ENCODE data around the gene KLF7. TPM values are rescaled to one million over a fixed set of nuclear protein-coding genes. Genes with fewer than 3 reads are reported as not detected.

KLF7 gene
- total RNA-seq, 1 donor from 2014 or later = 8.1 TPM

DNA sequence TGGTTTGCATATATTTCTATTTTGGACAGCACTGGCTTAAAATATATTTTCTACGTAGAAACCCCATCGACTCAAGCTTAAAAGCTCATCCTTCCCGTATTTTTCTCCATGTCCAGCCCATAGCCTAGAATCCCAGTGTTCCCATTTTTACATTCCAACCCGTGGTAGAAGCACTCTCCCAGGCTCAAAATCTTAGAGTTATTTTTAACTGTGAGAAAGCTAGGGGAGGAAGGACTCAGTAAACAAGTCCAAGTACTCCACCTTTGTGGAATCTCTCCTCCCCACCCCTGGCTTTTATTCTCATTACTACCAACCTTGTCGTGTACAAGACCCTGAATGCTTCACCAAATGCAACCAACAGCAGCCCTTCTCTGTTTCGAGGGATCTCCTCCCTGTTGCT is 69.8 kb downstream of the KLF7 start:
- no peak for DNase-seq (ENCODE audit: low read depth)

- no peak for DNase-seq (ENCODE audit: low read depth)
Measured at GRCh38 chr2:207093234-207093633, 72.5 kb downstream of the KLF7 start.

GRCh38 chr2:207092818-207093217 is 72.9 kb downstream of the KLF7 start:
- no peak for DNase-seq (ENCODE audit: low read depth)

- no peak for DNase-seq (ENCODE audit: low read depth)
Measured at GRCh38 chr2:207091928-207092327, 73.8 kb downstream of the KLF7 start.

DNA sequence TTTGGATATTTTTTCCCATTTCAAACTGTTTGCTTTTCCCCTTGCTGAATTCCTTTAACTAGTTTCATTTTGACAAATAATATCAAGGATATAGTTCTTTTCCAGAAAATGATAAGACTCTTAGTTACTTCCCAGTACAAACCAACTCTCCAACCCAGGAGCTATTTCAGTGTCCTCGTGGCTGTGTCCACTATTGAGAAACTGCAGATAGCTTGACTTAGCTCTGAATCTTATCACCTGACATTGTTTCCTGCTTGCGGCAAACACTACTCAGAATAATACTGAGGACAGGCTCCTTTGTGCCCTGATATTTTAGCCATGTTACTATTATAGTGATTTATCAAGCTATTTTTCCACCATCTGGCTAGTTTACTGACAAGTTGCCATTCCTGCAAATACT is 74.6 kb downstream of the KLF7 start:
- no peak for DNase-seq (ENCODE audit: low read depth)

GRCh38 chr2:207090389-207090788 is 75.4 kb downstream of the KLF7 start:
- no peak for DNase-seq (ENCODE audit: low read depth)

DNA sequence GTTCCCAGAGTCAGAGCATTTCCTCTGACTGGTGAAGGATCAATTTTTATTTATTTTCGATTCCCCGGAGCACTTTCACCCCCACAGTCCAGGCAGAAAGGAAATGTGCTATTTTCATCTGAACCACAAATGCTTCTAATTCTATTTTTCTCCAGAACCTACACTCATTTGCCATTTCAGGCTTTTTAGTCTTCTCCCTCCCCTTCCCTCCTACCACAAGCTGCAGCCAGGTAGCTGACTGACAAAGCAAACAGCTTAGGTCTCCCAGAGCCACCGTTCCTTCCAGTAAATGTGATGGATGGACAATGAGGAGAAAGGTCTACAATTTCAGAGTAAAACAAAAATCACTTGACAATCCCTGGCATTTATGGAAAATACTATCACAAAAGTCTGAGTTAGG is 76.9 kb downstream of the KLF7 start:
- DNase-seq (ENCODE audit: low read depth) = no peak

DNA sequence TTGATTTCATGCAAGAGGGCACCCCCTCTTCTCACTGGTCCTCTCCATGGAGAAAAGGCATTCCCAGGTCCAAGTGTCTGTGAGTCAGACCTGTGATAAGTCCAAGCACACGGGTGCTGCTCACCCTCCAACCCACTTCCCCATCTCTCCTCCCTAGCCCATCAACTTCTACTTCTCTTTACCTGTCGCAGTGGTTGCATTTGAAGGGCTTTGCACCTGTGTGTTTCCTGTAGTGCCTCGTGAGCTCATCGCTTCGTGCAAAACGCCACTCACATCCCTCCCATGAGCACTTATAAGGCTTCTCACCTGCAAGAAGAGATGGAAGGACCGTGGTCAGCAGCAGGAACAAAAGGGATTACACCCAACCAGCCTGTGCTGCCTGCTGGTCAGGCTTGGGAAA is 77.5 kb downstream of the KLF7 start:
- DNase-seq (ENCODE audit: low read depth) = no peak

DNA sequence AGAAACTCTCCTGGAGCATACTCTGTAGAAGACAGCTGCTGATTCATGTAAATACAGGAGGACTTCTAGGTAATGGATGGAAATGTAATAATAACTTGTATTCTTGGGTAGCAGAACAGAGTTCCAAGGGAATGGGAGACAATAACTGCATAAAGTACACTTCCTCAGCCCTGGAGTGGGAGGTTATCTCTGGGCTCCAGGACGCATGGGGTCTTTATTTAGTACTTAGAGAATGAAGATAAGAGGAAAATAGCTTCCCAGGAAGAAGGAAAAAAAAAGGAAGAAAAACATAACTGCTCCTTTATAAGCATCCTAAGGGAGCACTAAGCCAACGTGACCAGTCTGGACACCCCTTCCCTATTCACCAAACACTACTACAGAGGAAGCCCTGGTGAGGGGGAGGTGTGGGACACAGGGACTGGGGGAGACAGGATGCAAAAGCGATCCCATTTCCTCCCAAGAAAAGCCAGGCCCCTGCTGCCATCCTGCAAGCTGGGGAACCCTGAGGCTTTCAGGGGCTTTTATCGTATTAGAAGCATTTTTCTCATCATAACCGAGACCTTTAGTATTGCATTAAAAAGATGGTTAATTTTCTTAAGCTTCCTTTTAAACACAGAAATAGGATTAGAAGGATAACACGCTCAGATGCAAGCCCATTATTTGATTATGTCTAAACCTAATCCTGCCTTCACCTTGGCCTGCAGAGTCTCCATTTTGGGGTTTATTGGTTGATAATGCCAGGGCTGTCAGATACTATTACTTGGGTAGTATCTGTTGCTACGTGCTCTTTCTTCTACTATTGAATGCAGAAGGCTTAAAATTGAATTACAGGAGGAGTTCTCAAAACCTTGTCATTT is 78.5 kb downstream of the KLF7 start:
- DNase-seq (ENCODE audit: low read depth) = no peak

DNA sequence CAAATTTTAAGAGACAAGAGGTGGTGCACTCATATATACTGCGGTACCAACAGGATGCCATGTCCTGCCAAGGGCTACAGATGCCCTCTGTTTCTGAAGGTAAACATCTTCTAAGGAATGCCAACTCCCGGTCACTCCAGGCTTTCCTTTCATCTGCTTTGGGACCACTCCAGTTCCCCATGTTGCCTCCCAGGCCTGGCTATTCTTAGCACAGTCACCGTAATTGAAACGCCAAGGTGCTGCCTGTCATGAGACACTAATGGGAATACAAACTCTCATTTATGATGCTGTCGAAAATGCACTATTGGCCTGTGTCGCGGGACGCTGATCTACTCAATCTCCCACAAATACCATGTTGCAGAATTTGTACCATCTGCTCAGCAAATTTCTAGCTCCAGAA is 79.6 kb downstream of the KLF7 start:
- no peak for DNase-seq (ENCODE audit: low read depth)

DNA sequence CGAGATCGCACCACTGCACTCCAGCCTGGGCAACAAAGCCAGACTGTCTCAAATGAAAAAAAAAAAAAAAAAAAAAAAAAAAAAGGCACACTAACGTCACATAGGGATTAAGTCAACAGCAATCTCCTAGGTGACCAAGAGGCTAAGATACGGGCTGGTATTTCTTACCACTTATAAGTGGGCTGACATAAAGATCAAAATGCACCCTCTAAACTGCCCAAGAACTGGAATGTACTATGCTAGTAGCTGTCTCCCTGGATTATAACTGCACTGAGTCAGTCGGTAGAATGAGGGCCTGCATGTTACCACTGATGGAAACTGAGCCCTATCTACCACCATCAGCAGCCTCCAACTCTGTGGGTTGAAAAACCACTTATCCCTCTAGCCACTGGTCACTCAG is 80.6 kb downstream of the KLF7 start:
- no peak for DNase-seq (ENCODE audit: low read depth)

- no peak for DNase-seq (ENCODE audit: low read depth)
Measured at GRCh38 chr2:207083361-207084110, 82.2 kb downstream of the KLF7 start.

GRCh38 chr2:207082619-207083018 is 83.1 kb downstream of the KLF7 start:
- DNase-seq (ENCODE audit: low read depth) = no peak

DNA sequence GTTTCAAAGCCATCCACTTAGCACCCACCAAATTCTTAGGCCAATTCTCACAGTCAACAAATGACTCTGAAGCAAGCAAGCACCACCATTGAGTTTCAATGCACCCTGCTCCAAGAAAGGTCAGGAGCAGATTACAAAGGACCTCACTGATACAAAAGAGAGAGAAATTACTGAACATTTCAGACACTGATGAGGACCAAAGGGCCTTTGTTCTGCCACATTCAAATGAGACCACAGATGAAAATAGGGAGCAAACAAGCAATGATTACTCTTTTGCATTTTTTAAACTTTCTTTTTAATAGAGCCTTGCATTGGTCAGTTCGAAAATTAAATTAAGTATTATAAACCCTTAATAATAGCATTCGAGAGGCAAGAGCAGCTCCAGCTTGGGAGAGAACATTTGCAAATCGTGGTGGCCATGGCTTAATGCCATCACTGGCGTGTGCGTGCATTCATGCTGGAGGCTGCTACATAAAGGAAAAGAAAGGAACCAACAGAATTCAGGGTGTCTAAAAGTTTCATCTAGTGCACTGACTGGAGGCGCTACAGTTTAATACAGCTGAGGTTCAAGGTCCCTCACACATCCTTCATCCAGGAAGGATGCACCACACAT is 87.5 kb downstream of the KLF7 start:
- no peak for DNase-seq (ENCODE audit: low read depth)

GRCh38 chr2:207077266-207077665 is 88.5 kb downstream of the KLF7 start:
- DNase-seq (ENCODE audit: low read depth) = no peak

DNA sequence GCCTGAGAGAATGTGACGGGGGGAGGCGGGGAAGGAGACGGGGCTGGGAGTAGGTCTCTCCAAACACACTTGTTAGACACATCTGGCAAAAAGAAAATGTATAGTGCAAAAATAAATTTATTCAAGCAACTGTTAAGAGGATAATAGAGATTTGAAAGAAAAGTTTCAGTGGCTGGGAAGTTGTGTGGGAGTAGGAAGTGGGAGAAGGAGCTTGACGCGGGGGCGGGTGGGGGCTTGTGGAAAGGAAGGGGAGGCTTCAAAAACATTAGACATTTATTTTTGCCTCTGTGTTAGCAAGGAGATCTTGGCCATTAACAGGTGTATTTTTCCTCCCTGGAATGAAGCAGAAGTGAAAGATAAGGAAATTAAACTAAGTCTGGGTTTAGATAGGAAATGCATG is 90.3 kb downstream of the KLF7 start:
- no peak for DNase-seq (ENCODE audit: low read depth)

- no peak for DNase-seq (ENCODE audit: low read depth)
Measured at GRCh38 chr2:207073801-207074678, 91.7 kb downstream of the KLF7 start.

GRCh38 chr2:207073412-207073800 is 92.3 kb downstream of the KLF7 start:
- DNase-seq (ENCODE audit: low read depth) = no peak

GRCh38 chr2:207072571-207072970 is 93.2 kb downstream of the KLF7 start:
- no peak for DNase-seq (ENCODE audit: low read depth)

DNA sequence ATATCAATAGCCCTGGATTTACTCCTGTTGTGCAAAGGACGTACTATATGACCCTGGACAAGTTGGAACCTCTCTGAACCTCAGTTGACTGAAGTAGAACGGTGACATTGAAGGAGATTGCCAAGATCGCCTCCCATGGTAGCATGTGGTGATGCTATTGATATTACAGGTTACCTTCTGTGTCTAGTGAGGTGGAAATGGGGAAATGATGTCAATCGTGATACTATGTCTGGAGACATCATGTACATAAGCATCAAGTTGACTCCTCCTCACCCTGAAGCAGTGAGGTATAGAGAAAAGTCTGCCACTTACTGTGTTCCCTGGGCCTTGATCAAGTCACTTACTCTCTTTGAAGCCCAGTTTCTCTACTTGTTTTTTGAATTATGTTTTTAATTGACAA is 93.9 kb downstream of the KLF7 start:
- DNase-seq (ENCODE audit: low read depth) = no peak

- DNase-seq (ENCODE audit: low read depth) = no peak
Measured at GRCh38 chr2:207067473-207067872, 98.3 kb downstream of the KLF7 start.
